PC-3 (cell line): Measurements from ENCODE around the gene CDH12.

Experiments
- EZH2 ChIP-seq: fragments of 300-600 bp; sonication (generic); IDR thresholded peaks from one replicate; pipeline ENCODE4 v1.6.1; 2017; ENCODE audit warnings: antibody characterized with exemption, mild to moderate bottlenecking, low read length; ENCODE audit not compliant: unreplicated experiment
- TF ChIP-seq, protein P1 (sequence below): fragments of 300-600 bp; sonication (generic); conservative IDR thresholded peaks from 2 replicates; pipeline ENCODE4 v1.5.1; 2017; ENCODE audit warnings: antibody characterized with exemption, low read depth, mild to moderate bottlenecking, low read length

DNA sequence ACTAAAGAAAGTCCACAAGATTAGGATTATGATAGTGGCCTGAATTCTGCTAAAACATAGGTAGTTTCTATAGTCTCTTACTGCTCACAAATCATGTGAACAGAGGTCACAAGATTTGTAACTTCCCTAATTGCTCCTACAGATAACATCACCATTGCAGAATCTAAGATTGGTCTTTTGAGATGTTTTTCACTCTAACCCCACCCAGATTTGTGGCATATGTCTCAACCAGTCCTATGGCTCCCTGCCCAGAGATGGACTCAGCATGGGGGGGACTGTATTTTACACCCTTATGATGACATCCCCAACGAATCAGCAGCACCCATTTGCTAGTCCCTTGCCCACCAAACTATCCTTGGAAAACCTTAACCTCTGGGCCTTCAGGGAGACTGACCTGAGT lies 1046.2 kb downstream of the CDH12 start:
- TF ChIP-seq, protein P1, sequence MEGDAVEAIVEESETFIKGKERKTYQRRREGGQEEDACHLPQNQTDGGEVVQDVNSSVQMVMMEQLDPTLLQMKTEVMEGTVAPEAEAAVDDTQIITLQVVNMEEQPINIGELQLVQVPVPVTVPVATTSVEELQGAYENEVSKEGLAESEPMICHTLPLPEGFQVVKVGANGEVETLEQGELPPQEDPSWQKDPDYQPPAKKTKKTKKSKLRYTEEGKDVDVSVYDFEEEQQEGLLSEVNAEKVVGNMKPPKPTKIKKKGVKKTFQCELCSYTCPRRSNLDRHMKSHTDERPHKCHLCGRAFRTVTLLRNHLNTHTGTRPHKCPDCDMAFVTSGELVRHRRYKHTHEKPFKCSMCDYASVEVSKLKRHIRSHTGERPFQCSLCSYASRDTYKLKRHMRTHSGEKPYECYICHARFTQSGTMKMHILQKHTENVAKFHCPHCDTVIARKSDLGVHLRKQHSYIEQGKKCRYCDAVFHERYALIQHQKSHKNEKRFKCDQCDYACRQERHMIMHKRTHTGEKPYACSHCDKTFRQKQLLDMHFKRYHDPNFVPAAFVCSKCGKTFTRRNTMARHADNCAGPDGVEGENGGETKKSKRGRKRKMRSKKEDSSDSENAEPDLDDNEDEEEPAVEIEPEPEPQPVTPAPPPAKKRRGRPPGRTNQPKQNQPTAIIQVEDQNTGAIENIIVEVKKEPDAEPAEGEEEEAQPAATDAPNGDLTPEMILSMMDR = no peak
- no peak for TF ChIP-seq EZH2
